Pulmonary artery endothelial cell (primary cell): ENCODE measurements around the gene TAT. TPM values are rescaled to one million over a fixed set of nuclear protein-coding genes. Genes with fewer than 3 reads are reported as not detected.
"Not testable (repeated sequence)": the region's sequence is repeated elsewhere in the genome, so short reads cannot be mapped to it uniquely, and the experiment has no call there.

Experiments
- DNase-seq: peaks from one replicate; pipeline ENCODE4 v3.0.0-alpha.2; 2011; ENCODE audit warnings: low read depth, low spot score
- total RNA-seq: library from RNA; depleted of rRNA; stranded (reverse); fragments of >200 nt; gene quantifications from 2 replicates; pipeline ENCODE4 v1.2.3, GENCODE V29; 2014

Gene TAT
- total RNA-seq: not detected in 2 replicates

DNA sequence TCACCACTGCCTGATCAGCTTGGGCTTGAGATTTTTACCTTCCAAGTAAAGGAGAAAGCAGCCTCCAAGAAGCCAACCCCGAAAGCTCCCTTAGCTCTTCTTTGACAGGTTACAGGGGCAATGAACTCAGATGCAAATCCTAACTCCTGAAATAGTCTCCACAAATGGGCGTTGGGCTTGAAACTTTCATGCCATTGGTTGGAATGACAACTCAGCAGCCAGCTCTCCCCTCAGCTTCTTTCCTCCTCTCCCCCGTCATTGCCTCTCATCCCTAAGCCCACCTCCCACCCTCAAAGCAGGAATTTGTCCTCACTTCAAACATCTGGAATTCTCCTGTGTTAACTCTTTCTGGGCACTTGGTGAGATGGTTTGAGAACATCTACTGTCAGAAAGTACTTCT lies at the start of gene TAT:
TSS of gene TAT (minus strand) at position 122 of the 400 bp plus-strand sequence. CDS start 677 bp downstream, outside the sequence.
- no peak for DNase-seq

DNA sequence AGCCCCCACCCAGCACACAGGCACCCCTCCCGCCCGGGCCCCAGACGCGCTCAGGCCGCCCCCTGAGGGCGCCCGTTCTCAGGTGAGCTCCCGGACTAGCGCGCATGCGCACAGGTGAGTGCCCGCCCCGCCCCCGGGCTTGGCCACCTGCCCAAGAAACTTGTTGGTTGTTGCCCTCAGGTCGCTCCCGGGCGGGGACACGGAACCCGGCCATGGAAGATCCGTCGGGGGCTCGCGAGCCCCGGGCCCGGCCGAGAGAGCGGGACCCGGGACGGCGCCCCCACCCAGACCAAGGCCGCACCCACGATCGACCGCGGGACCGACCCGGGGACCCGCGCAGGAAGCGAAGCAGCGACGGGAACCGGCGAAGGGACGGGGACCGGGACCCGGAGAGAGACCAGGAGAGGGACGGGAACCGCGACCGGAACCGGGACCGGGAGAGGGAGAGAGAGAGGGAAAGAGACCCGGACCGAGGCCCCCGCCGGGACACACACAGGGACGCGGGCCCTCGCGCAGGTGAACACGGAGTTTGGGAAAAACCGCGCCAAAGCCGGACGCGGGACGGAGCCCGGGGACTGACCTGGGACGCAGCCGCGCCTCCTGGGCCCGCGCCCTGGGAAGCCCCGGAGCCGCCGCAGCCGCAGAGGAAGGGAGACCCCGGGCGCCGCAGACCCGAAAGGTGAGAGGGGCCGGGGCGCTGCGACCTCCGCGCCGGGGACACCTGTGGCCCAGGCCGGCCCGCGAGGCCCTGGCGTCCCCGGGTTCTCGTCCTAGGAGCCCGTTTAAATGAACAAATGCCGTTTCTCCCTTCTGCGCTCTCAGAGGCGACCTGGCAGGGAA lies 49.3 kb upstream of the TAT start, which contains the start of gene MARVELD3:
TSS of gene MARVELD3 (plus strand) at position 167 of the 840 bp plus-strand sequence. CDS start at position 213, 46 bp downstream.
- DNase-seq: no peak

DNA sequence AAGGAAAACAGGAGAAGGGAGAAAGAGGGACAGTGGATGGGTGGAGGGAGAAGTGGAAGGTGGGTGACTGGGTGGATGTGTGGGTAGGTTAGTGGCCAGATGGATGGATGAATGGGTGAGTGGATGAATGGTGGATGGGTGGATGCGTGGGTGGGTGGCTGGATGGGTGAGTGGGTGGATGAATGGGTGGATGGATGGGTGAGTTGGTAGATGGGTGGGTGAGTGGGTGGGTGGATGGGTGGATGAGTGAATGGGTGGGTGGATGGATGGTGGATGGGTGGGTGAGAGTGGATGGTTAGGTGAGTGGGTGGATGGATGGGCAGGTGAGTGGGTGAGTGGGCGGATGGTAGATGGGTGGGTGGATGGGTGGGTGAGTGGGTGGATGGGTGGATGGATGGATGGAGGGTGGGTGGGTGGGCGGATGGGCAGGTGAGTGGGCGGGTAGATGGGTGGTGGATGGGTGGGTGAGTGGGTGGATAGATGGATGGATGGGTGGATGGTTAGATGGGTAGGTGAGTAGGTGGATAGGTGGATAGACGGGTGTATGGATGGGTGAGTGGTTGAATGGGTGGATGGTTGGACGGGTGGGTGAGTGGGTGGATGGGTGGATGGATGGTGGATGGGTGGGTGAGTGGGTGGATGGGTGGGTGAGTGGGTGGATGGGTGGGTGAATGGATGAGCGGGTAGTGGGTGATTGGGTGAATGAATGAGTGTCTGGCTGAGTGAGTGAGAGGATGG lies 48.4 kb upstream of the TAT start:
- no peak for DNase-seq

DNA sequence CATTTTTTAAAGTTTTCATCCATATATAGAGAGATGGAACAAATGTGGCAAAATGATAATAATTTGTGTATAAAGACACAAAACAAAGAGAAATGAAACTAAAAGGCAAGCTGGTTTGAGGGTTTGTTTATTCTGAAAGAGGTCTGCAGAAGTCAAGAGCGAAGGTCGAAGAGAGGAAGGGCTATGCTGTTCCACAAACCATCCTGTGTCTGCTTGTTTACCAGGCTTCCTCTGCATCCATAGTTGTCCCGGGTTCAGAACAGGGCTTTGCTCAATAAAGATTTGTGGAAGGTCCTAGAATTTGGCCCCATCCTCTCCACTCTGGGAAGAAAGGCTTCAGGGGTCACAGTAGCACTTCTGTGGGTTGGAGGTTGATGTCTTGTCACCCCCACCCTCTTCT lies 46.7 kb upstream of the TAT start:
- DNase-seq: no peak

DNA sequence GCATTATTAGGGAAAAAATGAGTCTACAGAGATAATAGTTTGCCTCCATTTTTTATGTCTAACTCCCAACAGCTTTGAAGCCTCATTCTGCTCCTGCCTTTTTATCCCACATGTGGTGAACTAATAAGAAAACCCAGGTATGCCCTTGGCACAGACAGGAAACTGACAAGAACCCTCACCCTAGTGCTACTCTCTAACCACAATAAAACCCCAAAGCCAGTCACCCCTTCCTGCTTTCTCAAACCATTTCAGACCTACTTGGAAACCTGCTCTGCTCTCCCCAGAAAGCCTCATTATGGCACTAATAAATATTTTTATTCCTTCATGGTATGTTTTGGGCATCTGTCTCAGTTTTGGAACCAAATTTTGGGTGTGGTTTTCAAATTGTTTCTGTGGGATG lies 45.2 kb upstream of the TAT start:
- DNase-seq: no peak

DNA sequence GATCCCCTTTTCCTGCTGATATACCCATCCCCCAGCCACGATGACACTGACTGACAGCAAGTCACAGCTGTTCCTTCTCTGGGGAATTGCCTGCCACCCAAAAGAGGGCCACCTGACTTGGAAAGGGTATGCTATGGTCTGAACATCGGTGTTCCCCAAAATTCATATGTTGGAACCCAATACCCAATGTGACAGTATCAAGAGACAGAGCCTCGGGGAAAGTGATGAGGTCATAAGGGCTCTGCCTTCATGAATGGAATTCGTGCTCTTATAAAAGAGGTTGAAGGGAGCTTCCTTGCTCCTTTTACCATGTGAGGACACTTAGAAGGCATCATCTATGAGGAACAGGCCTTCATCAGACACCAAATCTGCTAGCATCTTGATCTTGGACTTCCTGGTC lies 41.5 kb upstream of the TAT start:
- no peak for DNase-seq

DNA sequence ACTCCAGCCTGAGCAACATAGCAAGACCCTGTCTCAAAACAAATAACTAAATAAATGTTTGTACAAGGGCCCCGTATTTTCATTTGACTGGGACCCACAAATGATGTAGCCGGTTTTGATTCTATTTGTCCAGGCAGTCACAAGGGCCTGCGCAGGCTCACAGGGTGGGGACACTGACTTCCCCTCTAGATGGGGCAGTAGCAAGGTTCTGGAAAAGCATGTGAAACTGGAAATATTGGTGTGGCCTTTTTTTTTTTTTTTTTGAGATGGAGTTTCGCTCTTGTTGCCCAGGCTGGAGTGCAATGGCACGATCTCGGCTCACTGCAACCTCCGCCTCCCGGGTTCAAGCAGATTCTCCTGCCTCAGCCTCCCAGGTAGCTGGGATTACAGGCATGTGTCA lies 38.1 kb upstream of the TAT start:
- not testable (repeated sequence) for DNase-seq

DNA sequence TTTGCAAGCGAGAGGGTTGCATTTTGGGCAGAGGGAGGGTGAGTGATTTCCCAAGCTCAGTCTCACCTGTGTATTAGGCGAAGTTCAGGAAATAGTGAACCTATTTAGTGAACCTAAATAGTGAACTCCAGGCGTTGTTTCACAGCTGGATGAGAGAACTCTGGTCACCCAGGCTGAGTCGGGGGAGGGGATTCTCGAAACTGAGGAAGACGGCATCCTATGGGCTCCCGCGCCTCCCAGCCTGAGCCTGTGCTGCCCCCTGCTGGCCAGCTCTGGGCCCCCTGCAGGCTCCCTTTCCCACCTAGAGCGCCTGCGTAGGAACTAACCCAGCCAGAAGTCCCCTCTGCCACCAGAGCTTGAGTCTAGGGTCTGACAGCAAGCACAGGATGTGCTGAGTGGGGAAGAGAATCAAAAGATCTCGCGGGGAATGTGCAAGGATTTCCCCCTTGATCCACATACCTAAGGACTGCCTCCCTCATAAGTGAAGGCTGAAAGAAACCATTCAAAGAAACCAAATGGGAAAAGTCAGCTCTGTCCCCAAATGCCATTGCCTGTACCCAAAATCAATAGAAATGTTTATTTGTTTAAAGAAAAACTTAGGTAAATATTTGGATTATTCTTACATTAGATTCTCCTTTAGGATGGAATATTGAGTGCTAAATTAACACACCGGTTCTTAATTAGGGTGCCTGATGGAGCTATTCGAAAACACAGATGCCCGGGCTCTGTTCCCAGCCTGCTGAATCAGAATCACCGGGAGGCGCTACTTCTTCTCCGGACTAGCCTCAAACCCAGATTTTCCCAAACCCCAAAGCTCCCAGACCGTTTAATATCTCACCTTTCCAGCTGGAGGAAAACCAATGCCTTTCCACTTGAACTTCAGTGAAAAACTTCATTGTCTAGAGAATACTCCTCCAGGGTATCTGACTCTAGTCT lies 34.3 kb upstream of the TAT start:
- no peak for DNase-seq

DNA sequence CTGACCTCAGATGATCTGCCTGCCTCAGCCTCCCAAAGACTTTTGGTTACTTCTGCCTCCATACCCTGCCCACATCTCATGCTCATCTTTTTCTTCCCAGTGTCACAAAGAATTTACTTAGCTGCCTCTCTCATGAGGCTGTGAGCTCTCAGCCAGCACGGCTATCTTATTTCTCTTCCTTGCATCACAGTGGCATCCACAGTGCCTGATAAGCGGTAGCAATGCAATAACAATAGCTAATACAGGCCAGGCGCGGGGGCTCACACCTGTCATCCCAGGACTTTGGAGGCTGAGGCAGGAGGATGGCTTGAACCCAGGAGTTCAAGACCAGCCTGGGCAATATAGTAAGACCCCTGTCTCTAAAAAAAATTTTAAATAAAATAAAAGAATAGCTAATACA lies 33.6 kb upstream of the TAT start:
- no peak for DNase-seq

DNA sequence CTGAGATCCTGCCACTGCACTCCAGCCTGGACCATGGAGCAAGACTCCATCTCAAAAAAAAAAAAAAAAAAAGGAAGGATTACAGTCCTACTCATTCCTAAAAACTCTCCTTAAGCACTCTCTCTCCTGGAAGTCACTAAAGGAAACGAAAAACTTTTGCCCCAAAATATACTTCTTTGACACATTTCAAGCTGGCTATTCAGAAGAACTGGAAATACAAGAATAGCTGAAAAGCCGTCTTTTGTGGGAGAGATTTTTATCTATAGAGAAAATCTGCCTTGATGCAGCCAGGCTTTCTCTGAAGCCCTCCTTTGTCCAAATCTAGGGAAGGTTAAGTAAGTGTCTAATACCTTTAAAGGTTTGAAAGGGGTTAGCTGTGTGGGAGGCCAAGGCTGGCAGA lies 32.2 kb upstream of the TAT start:
- DNase-seq: no peak

DNA sequence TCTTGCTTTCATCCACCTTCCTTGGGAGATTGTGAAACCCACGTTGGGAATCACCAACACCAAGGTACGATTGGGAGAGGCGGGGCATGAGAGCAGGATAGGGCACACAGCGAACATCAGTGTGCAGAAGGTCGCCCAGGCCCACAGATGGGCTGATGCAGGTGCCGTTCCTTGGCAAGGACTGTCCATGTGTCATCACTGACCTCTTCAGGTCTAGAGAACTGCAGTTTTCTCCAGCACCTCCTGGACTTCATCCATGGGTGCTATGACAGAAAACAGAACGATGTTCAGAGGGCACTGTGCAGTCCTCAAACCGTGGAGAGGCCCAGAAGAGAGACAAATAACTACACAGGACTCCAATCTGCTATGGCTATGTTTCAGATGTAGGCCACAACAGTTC lies 23.9 kb upstream of the TAT start:
- no peak for DNase-seq

DNA sequence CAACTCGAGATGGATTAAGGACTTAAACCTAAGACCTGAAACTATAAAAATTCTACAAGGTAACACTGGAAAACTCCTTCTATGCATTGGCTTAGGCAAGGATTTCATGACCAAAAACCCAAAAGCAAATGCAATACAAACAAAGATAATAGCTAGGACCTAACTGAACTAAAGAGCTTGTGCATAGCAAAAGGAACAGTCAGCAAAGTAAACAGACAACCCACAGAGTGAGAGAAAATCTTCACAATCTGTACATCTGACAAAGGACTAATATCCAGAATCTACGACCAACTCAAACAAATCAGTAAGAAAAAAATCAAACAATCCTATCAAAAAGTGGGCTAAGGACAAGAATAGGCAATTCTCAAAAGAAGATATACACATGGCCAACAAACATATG lies 21.5 kb upstream of the TAT start:
- not testable (repeated sequence) for DNase-seq

DNA sequence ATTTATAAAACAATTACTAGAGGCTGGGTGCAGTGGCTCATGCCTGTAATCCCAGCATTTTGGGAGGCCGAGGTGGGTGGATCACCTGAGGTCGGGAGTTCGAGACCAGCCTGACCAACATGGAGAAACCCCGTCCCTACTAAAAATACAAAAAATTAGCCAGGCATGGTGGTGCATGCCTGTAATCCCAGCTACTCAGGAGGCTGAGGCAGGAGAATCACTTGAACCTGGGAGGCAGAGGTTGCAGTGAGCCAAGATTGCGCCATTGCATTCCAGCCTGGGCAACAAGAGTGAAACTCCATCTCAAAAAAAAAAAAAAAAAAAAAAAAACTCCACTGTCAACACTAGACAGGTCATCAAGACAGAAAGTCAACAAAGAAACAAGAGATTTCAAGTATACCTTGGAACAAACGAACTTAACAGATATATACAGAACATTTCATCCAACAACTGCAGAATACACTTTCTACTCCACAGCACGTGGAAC lies 18.5 kb upstream of the TAT start:
- DNase-seq: not testable (repeated sequence)

DNA sequence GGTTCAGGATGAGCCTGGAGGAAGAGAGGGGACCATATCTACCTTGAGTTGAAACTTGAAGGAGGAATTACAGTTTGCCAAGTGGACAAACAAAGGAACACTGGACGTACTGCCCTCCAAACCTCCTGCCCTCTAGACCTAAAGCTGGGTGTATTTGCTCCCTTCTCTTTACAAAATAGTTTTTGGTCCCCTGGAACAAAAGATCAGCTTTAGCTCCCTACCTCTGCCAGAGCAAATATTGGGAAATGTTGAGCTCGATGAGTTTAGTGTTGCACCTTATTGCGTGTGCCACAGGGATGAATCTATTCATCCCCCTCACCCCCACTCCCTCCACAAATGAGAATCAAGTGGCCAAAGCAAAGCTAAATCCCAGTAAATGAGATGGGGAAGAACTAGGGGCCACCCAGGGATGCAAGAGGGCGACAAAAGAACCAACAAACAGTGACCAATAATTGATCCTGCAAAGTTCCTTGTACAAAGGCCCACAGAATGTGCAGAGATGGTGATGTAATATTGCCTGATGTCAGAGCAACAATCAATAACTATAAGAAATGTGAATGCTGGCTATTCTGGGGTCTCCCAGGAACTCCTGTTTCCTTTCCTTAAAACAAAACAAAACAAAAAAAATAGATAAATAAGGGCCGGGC lies 17.2 kb upstream of the TAT start:
- no peak for DNase-seq

DNA sequence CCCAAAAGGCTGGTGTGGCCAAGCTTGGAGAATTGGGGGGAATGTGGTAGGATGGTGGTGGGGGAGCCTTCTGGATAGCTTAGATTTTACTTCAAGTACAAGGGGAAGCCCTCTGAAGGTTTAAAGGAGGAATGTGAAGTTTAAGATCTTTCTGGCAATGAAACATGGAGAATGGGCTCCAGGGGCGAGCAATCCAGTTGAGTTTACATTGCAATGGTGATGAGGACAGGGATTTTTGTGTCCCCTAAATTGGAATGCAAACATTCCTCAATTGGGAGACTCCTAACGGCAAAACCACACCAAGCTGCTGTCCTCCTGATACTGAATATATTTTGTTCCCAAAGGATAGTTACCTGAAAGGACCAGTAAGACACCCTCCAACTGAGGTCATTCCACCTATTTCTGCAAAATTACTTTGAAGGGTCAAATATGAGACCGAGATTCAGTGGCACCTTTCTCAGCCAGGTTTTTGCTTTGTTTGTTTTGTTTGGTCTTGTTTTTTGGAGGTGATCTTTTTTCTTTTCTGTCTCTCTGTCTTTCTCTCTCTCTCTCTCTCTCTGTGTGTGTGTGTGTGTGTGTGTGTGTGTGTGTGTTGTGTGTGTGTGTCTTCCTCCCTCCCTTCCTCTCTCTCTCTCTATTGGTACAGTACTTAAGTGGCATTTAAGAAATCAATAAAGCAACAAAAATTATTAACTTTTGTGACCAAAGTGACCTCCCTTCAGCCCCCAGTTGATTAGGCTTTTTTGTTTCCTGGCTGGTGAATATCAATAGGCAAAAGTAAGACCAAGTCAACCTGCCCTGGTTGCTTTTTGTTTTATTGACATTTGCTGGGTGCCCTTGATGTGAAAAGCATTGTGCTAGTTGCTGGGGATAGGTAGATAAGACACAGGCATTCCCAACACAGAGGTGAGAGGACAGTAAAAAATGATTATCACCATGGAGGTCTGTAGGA lies 16.4 kb upstream of the TAT start:
- no peak for DNase-seq

DNA sequence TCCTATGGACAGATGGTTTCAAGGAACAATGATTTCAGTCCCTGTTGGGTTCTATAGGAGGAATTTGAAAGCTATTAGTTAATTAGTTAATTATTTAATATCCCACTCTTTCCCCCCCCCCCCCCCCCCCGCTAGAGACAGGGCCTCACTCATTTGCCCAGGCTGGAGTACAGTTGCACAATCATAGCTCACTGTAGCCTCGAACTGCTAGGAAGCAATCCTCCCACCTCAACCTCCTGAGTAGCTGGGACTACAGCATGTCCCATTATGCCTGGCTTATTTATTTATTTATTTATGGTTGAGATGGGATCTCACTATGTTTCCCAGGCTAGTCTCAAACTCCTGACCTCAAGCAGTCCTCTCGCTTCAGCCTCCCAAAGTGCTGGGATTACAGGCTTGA lies 15.0 kb upstream of the TAT start:
- DNase-seq: no peak

DNA sequence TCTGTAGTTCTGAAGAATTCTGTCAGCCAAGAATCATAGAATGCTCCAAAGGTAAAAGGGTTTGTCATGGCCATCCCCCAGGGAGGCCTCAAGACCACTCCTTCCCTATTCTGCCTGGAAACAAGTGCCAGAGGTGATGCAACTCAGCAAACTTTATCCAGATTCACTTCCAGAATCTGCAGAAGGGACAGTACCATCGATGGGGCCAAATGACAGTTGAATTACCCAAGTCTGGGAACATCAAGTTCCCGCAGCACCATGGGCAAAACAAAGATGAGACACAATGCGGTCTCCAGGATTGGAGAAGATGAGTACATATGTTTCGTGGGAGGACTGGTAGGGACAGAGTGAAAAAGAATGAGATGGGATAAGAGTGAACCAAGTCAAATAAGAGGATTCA lies 13.7 kb upstream of the TAT start:
- no peak for DNase-seq

DNA sequence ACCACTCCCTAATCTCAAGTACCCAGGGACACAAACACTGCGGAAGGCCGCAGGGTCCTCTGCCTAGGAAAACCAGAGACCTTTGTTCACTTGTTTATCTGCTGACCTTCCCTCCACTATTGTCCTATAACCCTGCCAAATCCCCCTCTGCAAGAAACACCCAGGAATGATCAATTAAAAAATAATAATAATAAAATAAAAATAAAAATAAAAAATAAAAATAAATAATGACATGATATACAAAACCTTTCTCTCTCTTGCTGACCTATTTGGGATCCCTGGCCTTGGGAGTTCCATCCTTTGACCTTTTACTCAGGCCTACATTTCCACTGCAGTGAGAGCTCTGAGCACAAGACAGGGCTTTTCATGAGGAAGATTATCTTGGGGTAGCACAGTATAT lies 13.2 kb upstream of the TAT start:
- not testable (repeated sequence) for DNase-seq

DNA sequence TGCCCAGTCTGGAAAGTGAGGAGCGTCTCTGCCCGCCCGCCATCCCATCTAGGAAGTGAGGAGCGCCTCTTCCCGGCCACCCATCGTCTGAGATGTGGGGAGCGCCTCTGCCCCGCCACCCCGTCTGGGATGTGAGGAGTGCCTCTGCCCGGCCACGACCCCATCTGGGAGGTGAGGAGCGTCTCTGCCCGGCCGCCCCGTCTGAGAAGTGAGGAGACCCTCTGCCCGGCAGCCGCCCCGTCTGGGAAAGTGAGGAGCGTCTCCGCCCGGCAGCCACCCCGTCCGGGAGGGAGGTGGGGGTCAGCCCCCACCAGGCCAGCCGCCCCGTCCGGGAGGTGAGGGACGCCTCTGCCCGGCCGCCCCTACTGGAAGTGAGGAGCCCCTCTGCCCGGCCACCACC lies 12.4 kb upstream of the TAT start:
- not testable (repeated sequence) for DNase-seq

DNA sequence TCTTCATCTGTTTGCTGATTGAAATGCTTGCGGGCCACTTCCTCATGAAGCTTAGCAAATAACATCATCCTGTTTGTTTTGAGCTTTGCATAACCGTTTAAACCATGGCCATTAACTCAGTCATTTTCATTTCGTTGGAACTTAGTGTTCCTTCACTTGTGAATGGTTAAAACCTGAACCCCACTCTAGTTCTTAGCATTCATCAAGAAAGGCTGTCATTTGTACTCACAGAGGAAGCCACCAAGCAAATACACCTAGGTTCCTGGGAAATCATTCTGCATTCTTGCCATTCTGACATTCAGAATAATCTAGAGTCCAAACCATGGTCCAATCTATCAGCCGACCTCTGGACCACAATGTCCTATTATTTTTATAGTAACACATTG lies 8.4 kb upstream of the TAT start:
- no peak for DNase-seq
